K562 (cell line): ENCODE measurements around the gene SFTPB. TPM values are rescaled to one million over a fixed set of nuclear protein-coding genes. Genes with fewer than 3 reads are reported as not detected.
A peak's percentile ranks its signal among the peaks of the same experiment; 100 is the strongest.

Source experiments
- ATAC-seq: fragments of 200-7000 bp; cut with Tn5 transposase; 3 replicates; pipeline ENCODE4 v1.9.1; 2020; ENCODE audit warnings: moderate library complexity
- Bru-seq: library from RNA; stranded (reverse); fragments of 400-500 nt; gene quantifications from one replicate; lab custom pipeline; 2021; lab: Mats Ljungman, UMichigan
- BruChase-seq, 2 experiments: library from RNA; stranded (reverse); fragments of 400-500 nt; gene quantifications; one replicate each; lab custom pipeline; 2021; lab: Mats Ljungman, UMichigan
- BruUV-seq: library from RNA; stranded (reverse); fragments of 400-500 nt; replicated peaks from 2 replicates; lab custom pipeline; 2021; lab: Mats Ljungman, UMichigan
- CTCF ChIA-PET: fragments of 300-600 bp; formaldehyde crosslinking; extraction: SDS; loops from one replicate; lab custom pipeline; 2021; ENCODE audit warnings: low intra/inter-chr PET ratio; lab: Yijun Ruan, JAX
- POLR2A ChIA-PET: fragments of 300-600, 350-650 bp; sonication (Branson Sonifier 250); formaldehyde crosslinking; extraction: SDS; loops from one replicate; lab custom pipeline; 2021; ENCODE audit warnings: antibody characterized with exemption, inconsistent platforms; lab: Yijun Ruan, JAX
- DNase-seq, 4 experiments: peaks; one replicate each; pipeline versions ENCODE4 v3.0.0 to v3.0.0-alpha.2; 2011 to 2018; ENCODE audit warnings: low spot score in 3 of 4, mixed read lengths in 3 of 4; ENCODE audit errors: extremely low read depth in 1 of 4
- FAIRE-seq: peaks from 2 replicates; lab custom pipeline; 2011; peaks lifted over from hg19 to GRCh38; lab: Jason Lieb, UNC
- H2AFZ ChIP-seq: 2 replicates; pipeline ENCODE4 v1.6.0; 2011; ENCODE audit warnings: low read depth, low read length, control low read depth, inconsistent platforms
- H3K27ac ChIP-seq: fragments of 200-600 bp; 3 replicates; pipeline ENCODE4 v1.8.0; 2011; ENCODE audit warnings: low read depth, mild to moderate bottlenecking, control low read depth, inconsistent platforms, low read length, moderate library complexity, mixed read lengths; ENCODE audit errors: extremely low read depth
- H3K27me3 ChIP-seq, 2 experiments: fragments of 300-600 bp in 1 of 2; 2 replicates in 1 of 2; 3 replicates in 1 of 2; pipeline versions ENCODE4 v1.6.0 to v1.8.0; 2011; ENCODE audit warnings: inconsistent platforms in 2 of 2, low read length in 2 of 2, mild to moderate bottlenecking in 1 of 2, mixed read lengths in 1 of 2, moderate library complexity in 1 of 2; ENCODE audit not compliant: control insufficient read depth in 2 of 2, insufficient read depth in 2 of 2
- H3K36me3 ChIP-seq: fragments of 300-600 bp; 3 replicates; pipeline ENCODE4 v1.8.0; 2011; ENCODE audit warnings: mild to moderate bottlenecking, low read length, inconsistent platforms; ENCODE audit not compliant: control insufficient read depth, insufficient read depth
- H3K4me1 ChIP-seq, 2 experiments: fragments of 200-600 bp in 1 of 2; replicated peaks in 1 of 2; 2 replicates in 1 of 2; 3 replicates in 1 of 2; pipeline versions ENCODE4 v1.5.1 to v1.8.0; 2011; ENCODE audit warnings: inconsistent platforms in 2 of 2, low read length in 2 of 2, mild to moderate bottlenecking in 1 of 2, mixed read lengths in 1 of 2, moderate library complexity in 1 of 2; ENCODE audit not compliant: control insufficient read depth in 2 of 2, insufficient read depth in 2 of 2
- H3K4me2 ChIP-seq: 2 replicates; pipeline ENCODE4 v1.6.1; 2011; ENCODE audit warnings: low read length, control low read depth, inconsistent platforms, mixed read lengths; ENCODE audit not compliant: insufficient read depth
- H3K4me3 ChIP-seq: fragments of 200-600 bp; sonication (generic), shearing (Covaris generic); 2 replicates; pipeline ENCODE4 v1.5.1; 2016; ENCODE audit warnings: control low read depth, inconsistent platforms
- H3K79me2 ChIP-seq: fragments of 200-600 bp; 3 replicates; pipeline ENCODE4 v1.8.0; 2011; ENCODE audit warnings: low read length, inconsistent platforms; ENCODE audit not compliant: control insufficient read depth, insufficient read depth
- H3K9ac ChIP-seq, 2 experiments: 2 replicates each; pipeline versions ENCODE4 v1.6.0 to v1.6.1; 2011; ENCODE audit warnings: low read depth in 2 of 2, low read length in 2 of 2, control low read depth in 1 of 2, inconsistent platforms in 1 of 2, mild to moderate bottlenecking in 1 of 2, mixed read lengths in 1 of 2; ENCODE audit not compliant: insufficient read depth in 1 of 2
- H3K9me1 ChIP-seq: one replicate; pipeline ENCODE4 v1.6.0; 2011; ENCODE audit warnings: inconsistent platforms, mild to moderate bottlenecking, low read length, moderate library complexity; ENCODE audit not compliant: control insufficient read depth, insufficient read depth
- H3K9me3 ChIP-seq: replicated peaks from 2 replicates; pipeline ENCODE4 v1.5.1; 2011; ENCODE audit warnings: low read depth, low read length, inconsistent platforms; ENCODE audit not compliant: control insufficient read depth, insufficient read depth
- H4K20me1 ChIP-seq: replicated peaks from 2 replicates; pipeline ENCODE4 v1.6.1; 2011; ENCODE audit warnings: low read length, inconsistent platforms, mixed read lengths; ENCODE audit not compliant: control insufficient read depth, insufficient read depth
- MEF2A ChIP-seq: IDR thresholded peaks from 2 replicates; pipeline ENCODE4 v1.6.1; 2011; ENCODE audit warnings: low read depth, mild to moderate bottlenecking, low read length, moderate library complexity; ENCODE audit not compliant: control insufficient read depth
- POLR2H ChIP-seq: IDR thresholded peaks from 2 replicates; pipeline ENCODE4 v1.6.1; 2016; ENCODE audit warnings: missing genetic modification characterization, low read depth, mild to moderate bottlenecking, control low read depth, missing compliant biosample characterization, moderate library complexity
- ZNF57 ChIP-seq: fragments of 450-650 bp; formaldehyde crosslinking; IDR thresholded peaks from 2 replicates; pipeline ENCODE4 v1.4.0; 2020; ENCODE audit warnings: mild to moderate bottlenecking, moderate library complexity
- WGBS: fragments of 100-300 bp; shearing (Covaris generic); methylation state at CpG from one replicate; pipeline ENCODE4 v1.1.6; 2016; ENCODE audit warnings: low coverage, mixed read lengths; ENCODE audit not compliant: insufficient coverage; ENCODE audit errors: missing lambda C conversion rate; 5-methylcytosine and 5-hydroxymethylcytosine counted together
- in situ Hi-C: fragments of 300-500 bp; cut with MboI; formaldehyde crosslinking; loops from 4 replicates; pipeline ENCODE4 v1.15.0; 2018; ENCODE audit warnings: inconsistent platforms, mixed read lengths
- intact Hi-C: fragments of 100-400 bp; cut with micrococcal nuclease; formaldehyde crosslinking; loops from 2 replicates; pipeline ENCODE4 v1.14.2; 2022
- long read RNA-seq, 3 experiments: library from polyadenylated mRNA in 2 of 3; library from RNA in 1 of 3; unstranded in 2 of 3; stranded (forward) in 1 of 3; transcript quantifications; one replicate each; pipeline ENCODE4 v2.0.0, GENCODE V29; 2019 to 2022
- polyA minus RNA-seq, 3 experiments: library from RNA; depleted of rRNA, polyadenylated mRNA; stranded (reverse); fragments of >200 nt; gene quantifications; 2 replicates each; pipeline ENCODE4 v1.2.3, GENCODE V29; 2011
- polyA plus RNA-seq, 8 experiments: library from polyadenylated mRNA; depleted of rRNA in 4 of 8; stranded (reverse) in 5 of 8; unstranded in 3 of 8; fragments of >200 nt; fragmentation: Nextera tagmentation in 2 of 8; fragmentation: Illumina TruSeq in 1 of 8; extraction: Ambion mirVana in 2 of 8; extraction: Trizol in 1 of 8; gene quantifications; 2 replicates each; pipeline versions ENCODE4 v1.2.1 to v1.2.3, GENCODE V29; 2011 to 2014; ENCODE audit warnings: inconsistent platforms in 1 of 8, missing spikeins in 1 of 8
- total RNA-seq, 7 experiments: library from RNA; depleted of rRNA in 6 of 7; stranded (reverse); fragments of >200 nt in 6 of 7; fragmentation: Illumina TruSeq in 2 of 7; extraction: Trizol in 2 of 7; gene quantifications; 2 replicates each; pipeline versions ENCODE4 v1.2.1 to v1.2.3, GENCODE V29; 2011 to 2021; ENCODE audit warnings: low replicate concordance in 1 of 7

SFTPB gene
- not detected in 2 replicates for total RNA-seq (2011; cell fraction: chromatin; rRNA removed; ENCODE audit: low replicate concordance)
- total RNA-seq (2011; cell fraction: nucleolus; rRNA removed): not detected in 2 replicates
- not detected in 2 replicates for total RNA-seq (2011; cell fraction: nucleoplasm; rRNA removed)
- not detected in 2 replicates for total RNA-seq (2014; rRNA removed)
- not detected in 2 replicates for total RNA-seq (2014; rRNA removed; fragmentation: Illumina TruSeq; extraction: Trizol)
- total RNA-seq (2015; rRNA removed; fragmentation: Illumina TruSeq; extraction: Trizol): not detected in 2 replicates
- total RNA-seq (2021): 7.0 and 8.5 TPM in 2 replicates
- polyA plus RNA-seq (2011; rRNA removed): not detected in 2 replicates
- not detected in 2 replicates for polyA plus RNA-seq (2011; cell fraction: cytosol; rRNA removed)
- not detected in 2 replicates for polyA plus RNA-seq (2011; cell fraction: nucleus; rRNA removed)
- not detected in 2 replicates for polyA plus RNA-seq (2012)
- polyA plus RNA-seq (2014; fragmentation: Illumina TruSeq; extraction: Trizol): not detected in 2 replicates
- polyA plus RNA-seq (2014; fragmentation: Nextera tagmentation; extraction: Ambion mirVana): under 1 TPM in 1 of 2 experiments, not detected in 1; 0.03 TPM
- not detected in 2 replicates for polyA plus RNA-seq (2014; rRNA removed)
- not detected in 2 replicates for polyA minus RNA-seq (2011; rRNA and poly(A)+ RNA removed)
- polyA minus RNA-seq (2011; cell fraction: cytosol; rRNA and poly(A)+ RNA removed): not detected in 2 replicates
- polyA minus RNA-seq (2011; cell fraction: nucleus; rRNA and poly(A)+ RNA removed): not detected in 2 replicates
- not detected for Bru-seq, nascent RNA
- not detected for BruChase-seq, experiment 1, labeled RNA remaining after a 2-hour chase
- not detected for BruChase-seq, experiment 2, labeled RNA remaining after a 6-hour chase
- long read RNA-seq, experiment 1: 0 reads
- long read RNA-seq, experiment 2: 0 reads
- long read RNA-seq, experiment 3: 0 reads

DNA sequence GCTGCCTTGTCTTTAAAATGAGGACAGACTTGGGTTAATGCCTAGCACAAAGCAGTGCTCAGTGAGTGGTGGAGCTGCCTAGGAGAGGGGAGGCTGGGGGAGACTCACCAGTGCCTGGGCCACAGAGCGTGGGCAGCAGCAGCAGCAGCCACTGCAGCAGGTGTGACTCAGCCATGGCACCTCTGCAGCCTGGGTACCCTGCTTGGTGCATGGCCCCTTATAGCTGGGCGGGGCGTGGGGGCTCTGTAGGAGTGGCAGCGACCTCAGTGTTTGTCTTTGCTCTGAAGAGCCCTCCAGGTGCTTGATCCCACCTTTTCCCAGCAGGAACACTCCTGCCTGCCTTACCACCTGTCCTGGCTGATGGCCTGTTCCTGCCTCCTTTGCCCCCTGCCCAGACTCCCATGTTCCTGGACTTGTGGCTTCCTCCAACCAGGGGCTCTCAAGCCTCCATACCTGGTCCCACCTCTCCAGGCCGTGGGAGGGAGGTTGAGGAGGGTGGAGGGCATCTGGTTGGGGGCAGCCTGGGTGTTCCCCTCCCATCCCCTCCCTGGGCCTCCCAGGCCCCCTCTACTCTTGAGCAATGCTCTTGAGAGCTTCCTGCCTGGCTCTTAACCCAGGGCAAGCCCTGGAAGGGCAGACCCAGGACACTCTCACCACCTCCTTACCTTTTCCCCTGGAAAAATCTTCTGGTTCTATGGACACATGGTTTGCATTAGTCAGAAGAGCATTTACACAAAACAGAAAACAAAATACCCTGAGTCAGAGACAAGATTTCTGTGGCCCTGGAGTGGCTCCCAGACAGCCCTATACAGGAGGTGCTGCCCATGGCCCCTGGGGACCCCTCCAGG is at the start of gene SFTPB:
Gene SFTPB, minus strand, starts transcription at position 191 of the 848 bp plus-strand sequence. Its CDS starts 16 bp downstream, at position 175.
- Histone ChIP-seq H4K20me1 (peaks cover under 1% of the 10 kb centered on the region; the same call in 1 of the 2 replicates), H3K27me3 (peaks cover 10 to 23% of the 10 kb centered on the region in 2 experiments), H3K79me2 (no peaks in the 10 kb centered on the region), H3K9me3 (no peaks in the 10 kb centered on the region), H3K9me1 (no peaks in the 10 kb centered on the region), H2AFZ (no peak within 1 kb of the TSS), H3K27ac (no peak within 1 kb of the TSS), H3K4me3 (no peak within 1 kb of the TSS), H3K36me3 (no peaks in the 10 kb centered on the region), H3K4me1 (peaks cover 0 to 11% of the 10 kb centered on the region in 2 experiments; a peak in 1 of 5 replicates), H3K4me2 (no peak within 1 kb of the TSS), H3K9ac (0 out of 4 replicates have a peak within 1 kb of the TSS, but pooled peaks of 1 of the 2 experiments have one; percentile 56)
- intact Hi-C loops: no loop called here
- 0% methylated on average over 5 of the region's 5 CpGs for WGBS
- FAIRE-seq: no peak
- TF ChIP-seq MEF2A (no peak), ZNF57 (CRISPR knock-in tag) (no peak), POLR2H (tag) (no peak)
- DNase-seq: no peak
- in situ Hi-C loops: no loop called here
- ChIA-PET POLR2A (interaction anchor here (0.6 kb wide), 1 partner anchor 30 kb away, joined by 3 read pairs; no protein-coding TSS in a partner anchor), CTCF (no interaction called here)
- ATAC-seq: no peak
- BruUV-seq: no TSS peak
